ENCODE results near the gene UBAC2.

DNA sequence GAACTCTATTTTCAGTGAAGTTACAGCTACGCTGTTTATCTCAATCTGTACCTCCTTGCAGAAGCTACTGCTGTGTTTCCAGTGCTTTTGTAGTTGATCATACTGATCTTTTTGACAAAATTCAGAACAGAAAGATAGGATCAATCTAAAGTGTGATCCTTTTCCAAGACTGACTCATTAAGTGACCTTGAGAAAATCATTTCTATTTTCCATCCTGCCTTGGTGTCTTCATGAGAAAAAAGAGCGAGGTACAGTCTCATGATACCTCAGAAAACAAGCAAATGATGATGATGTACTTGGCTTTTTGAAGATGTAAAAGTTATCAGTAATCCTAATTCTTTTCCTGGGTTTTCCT lies 152.6 kb downstream of the UBAC2 start:
- TF ChIP-seq CTCF (conservative IDR thresholded peaks at IDR 0.05 in 1 of 2, IDR thresholded peaks at IDR 0.05 in 1 of 2; ENCODE audit: low read depth in 1 of 2, low read length in 2 of 2): no peak
- TF ChIP-seq EZH2 (IDR thresholded peaks at IDR 0.05; ENCODE audit: low read length, missing control alignments): no peak

Data from fibroblast of lung (primary cell).